ENCODE measurements around the gene MDH2.

DNA sequence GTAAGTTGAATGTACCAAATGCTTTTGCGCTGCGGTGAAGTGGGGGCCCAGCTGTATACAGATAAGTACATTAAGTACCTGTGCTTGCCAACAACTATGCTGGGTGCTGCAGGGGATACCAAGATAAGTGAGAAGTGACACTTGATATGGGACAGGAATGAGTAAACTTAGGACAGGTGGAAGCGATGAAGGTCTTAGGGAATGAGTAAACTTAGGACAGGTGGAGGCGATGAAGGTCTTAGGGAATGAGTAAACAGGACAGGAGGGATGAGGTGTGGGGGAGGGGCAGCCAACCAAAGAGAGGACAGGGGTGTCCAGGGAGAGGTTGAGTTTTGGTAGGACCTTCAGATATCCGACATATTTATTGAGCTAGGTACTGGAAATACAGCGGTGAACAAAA, 1.4 kb downstream of the MDH2 start:
- TF ChIP-seq, protein P1, sequence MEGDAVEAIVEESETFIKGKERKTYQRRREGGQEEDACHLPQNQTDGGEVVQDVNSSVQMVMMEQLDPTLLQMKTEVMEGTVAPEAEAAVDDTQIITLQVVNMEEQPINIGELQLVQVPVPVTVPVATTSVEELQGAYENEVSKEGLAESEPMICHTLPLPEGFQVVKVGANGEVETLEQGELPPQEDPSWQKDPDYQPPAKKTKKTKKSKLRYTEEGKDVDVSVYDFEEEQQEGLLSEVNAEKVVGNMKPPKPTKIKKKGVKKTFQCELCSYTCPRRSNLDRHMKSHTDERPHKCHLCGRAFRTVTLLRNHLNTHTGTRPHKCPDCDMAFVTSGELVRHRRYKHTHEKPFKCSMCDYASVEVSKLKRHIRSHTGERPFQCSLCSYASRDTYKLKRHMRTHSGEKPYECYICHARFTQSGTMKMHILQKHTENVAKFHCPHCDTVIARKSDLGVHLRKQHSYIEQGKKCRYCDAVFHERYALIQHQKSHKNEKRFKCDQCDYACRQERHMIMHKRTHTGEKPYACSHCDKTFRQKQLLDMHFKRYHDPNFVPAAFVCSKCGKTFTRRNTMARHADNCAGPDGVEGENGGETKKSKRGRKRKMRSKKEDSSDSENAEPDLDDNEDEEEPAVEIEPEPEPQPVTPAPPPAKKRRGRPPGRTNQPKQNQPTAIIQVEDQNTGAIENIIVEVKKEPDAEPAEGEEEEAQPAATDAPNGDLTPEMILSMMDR (IDR thresholded peaks at IDR 0.05), result no peak
- no peak for TF ChIP-seq POLR2A (IDR thresholded peaks at IDR 0.05)

Data from esophagus squamous epithelium (tissue), 4 donors.